ENCODE results near the gene MYEOV. TPM values are rescaled to one million over a fixed set of nuclear protein-coding genes. Genes with fewer than 3 reads are reported as not detected.

The MYEOV gene
- total and polyA plus RNA-seq, 9 donors, result 0.12 to 0.79 (median 0.53) TPM; not detected in 3

DNA sequence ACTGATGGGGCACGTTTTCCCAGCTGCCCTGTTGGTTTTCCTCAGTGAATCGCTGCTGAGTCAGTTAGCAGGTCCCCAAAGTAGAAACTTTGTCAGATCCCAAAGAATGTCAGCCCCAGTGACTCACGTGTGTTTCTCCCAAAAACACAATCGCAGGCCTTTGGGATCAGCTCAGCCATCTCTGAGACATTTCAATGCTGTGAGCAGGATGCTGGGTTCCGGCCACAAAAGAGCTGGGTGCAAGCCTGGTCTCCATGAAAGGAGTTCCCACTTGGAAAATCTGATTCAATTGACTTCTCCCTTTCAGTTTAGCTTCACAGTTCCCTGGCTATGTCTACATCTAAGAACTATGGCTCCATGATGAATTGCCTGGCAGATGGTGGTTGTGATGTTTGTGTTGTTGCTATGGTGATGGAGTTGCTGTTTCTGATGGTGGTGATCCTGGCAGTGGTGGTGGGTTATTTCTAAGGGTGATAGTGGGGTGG is 28.0 kb downstream of the MYEOV start:
- H3K27me3 ChIP-seq, result no peaks in the 10 kb centered on the region
- H3K4me3 ChIP-seq, result no peak overlapping the region
- H3K9me3 ChIP-seq, result no peaks in the 10 kb centered on the region
- no peaks in the 10 kb centered on the region for H3K4me1 ChIP-seq (ENCODE audit: insufficient read depth)
- WGBS, 3 donors, result 63 to 84% (median 69%) methylated on average over 5 of the region's 5 CpGs
- no peaks in the 10 kb centered on the region for H3K36me3 ChIP-seq
- intact Hi-C loops (cut with DNase I), result no loop called here
- DNase-seq, result no peak
- TF ChIP-seq EP300 (IDR thresholded peaks at IDR 0.05) (no peak), POLR2A (IDR thresholded peaks at IDR 0.05) (no peak)
- TF ChIP-seq, protein P1, sequence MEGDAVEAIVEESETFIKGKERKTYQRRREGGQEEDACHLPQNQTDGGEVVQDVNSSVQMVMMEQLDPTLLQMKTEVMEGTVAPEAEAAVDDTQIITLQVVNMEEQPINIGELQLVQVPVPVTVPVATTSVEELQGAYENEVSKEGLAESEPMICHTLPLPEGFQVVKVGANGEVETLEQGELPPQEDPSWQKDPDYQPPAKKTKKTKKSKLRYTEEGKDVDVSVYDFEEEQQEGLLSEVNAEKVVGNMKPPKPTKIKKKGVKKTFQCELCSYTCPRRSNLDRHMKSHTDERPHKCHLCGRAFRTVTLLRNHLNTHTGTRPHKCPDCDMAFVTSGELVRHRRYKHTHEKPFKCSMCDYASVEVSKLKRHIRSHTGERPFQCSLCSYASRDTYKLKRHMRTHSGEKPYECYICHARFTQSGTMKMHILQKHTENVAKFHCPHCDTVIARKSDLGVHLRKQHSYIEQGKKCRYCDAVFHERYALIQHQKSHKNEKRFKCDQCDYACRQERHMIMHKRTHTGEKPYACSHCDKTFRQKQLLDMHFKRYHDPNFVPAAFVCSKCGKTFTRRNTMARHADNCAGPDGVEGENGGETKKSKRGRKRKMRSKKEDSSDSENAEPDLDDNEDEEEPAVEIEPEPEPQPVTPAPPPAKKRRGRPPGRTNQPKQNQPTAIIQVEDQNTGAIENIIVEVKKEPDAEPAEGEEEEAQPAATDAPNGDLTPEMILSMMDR (IDR thresholded peaks at IDR 0.05), result no peak
- no peak overlapping the region for H3K27ac ChIP-seq

DNA sequence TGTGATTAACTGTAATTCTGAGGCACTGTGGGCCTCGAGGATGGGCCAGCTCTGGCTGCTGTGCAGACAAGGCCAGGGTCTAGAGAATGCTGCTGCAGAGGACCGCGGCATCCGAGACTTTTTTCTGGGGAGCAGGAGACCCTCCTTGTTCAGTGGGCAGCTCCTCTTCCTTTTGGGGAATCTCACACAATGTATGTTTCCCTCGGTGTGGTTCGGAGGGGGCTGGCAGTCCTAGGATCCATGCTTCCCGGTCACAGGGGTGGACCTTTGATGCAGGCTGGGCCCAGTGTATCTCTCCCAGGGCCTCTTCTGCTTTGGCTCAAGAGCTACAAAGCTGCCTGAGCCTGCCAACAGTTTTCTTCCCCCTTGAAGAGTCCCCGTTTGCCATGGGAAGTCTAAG is 31.5 kb downstream of the MYEOV start:
- no peaks in the 10 kb centered on the region for H3K27me3 ChIP-seq
- H3K4me1 ChIP-seq (ENCODE audit: insufficient read depth), result no peaks in the 10 kb centered on the region
- WGBS, 3 donors, result 75 to 85% (median 80%) methylated on average over 7 to 8 of the region's 8 CpGs
- no peak overlapping the region for H3K27ac ChIP-seq
- H3K36me3 ChIP-seq, result no peaks in the 10 kb centered on the region
- no peak for DNase-seq
- no peak overlapping the region for H3K4me3 ChIP-seq
- intact Hi-C loops (cut with DNase I), result loop anchor here in 1 of 4 donors (5.0 kb wide), 1 partner anchor 417 kb away; no protein-coding TSS in a partner anchor
- no peaks in the 10 kb centered on the region for H3K9me3 ChIP-seq
- TF ChIP-seq, protein P1 (IDR thresholded peaks at IDR 0.05), result no peak
- TF ChIP-seq POLR2A (IDR thresholded peaks at IDR 0.05) (no peak), EP300 (IDR thresholded peaks at IDR 0.05) (no peak)

DNA sequence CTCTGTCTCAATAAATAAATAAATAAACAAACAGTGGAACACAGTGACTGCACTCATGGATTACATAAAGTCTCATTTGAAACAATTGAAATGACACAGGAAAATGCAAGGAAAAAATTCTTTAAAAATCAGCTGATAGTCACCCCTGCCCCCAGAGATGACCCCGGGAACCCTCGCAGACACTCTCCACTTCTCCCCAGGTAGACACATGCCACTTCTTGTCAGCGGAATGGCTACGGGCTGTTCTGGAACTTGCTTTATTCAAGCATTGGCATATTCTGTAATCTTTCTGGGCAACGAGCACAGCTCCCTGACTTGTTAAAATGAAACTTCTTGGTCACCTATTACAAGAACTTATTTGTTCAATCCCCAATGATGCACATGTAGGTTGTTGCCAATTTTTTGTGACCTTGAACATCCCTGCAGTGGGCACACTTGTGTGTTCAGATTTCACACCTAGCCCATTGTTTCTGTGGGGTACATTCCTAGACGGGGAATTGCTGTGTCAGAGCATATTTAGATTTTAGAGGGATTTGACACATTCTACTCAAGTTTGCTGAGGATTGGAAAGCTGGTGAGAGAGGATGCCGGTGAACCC is 32.8 kb downstream of the MYEOV start:
- intact Hi-C loops (cut with DNase I), result loop anchor here in 2 of 4 donors (2.0 to 5.0 kb wide), 2 partner anchors 52 to 416 kb away; no protein-coding TSS in a partner anchor
- H3K27me3 ChIP-seq, result no peaks in the 10 kb centered on the region
- H3K4me1 ChIP-seq (ENCODE audit: insufficient read depth), result no peaks in the 10 kb centered on the region
- no peak overlapping the region for H3K4me3 ChIP-seq
- no peak overlapping the region for H3K27ac ChIP-seq
- TF ChIP-seq, protein P1 (IDR thresholded peaks at IDR 0.05), result no peak
- TF ChIP-seq POLR2A (IDR thresholded peaks at IDR 0.05), result no peak
- TF ChIP-seq EP300 (IDR thresholded peaks at IDR 0.05), result no peak
- H3K36me3 ChIP-seq, result no peaks in the 10 kb centered on the region
- DNase-seq, result no peak
- H3K9me3 ChIP-seq, result no peaks in the 10 kb centered on the region
- WGBS, 3 donors, result 82 to 88% (median 84%) methylated on average over 7 of the region's 7 CpGs

DNA sequence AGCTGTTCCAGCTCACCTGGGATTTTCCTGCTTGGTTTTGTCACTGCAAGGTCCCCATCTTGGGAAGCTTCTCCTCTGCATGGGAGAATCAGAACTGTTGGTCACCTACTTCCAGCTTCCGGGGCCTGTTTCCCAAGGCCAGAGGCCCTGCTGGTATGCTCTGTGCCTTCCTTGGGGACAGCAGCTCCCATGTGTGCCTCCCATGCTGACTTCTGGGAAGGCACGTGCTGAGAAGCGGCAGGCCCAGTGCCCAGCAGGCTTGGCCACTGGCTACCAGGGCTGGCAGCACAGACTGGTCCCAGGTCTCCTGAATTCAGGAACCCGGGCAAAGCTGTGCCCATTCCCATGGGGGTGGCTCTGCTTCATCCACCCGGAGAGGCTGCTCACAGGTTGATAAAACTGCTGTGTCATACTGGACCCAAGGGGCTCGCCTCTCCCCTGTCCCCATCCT is 33.8 kb downstream of the MYEOV start:
- H3K9me3 ChIP-seq, result no peaks in the 10 kb centered on the region
- no peak overlapping the region for H3K4me3 ChIP-seq
- WGBS, 3 donors, result 84 to 92% (median 89%) methylated on average over 6 of the region's 6 CpGs
- no peaks in the 10 kb centered on the region for H3K36me3 ChIP-seq
- H3K27me3 ChIP-seq, result no peaks in the 10 kb centered on the region
- intact Hi-C loops (cut with DNase I), result loop anchor here in 2 of 4 donors (2.0 to 5.0 kb wide), 2 partner anchors 53 to 415 kb away; no protein-coding TSS in a partner anchor
- TF ChIP-seq EP300 (IDR thresholded peaks at IDR 0.05) (no peak), POLR2A (IDR thresholded peaks at IDR 0.05) (no peak)
- TF ChIP-seq, protein P1 (IDR thresholded peaks at IDR 0.05), result no peak
- DNase-seq, result no peak
- no peak overlapping the region for H3K27ac ChIP-seq
- no peaks in the 10 kb centered on the region for H3K4me1 ChIP-seq (ENCODE audit: insufficient read depth)
